ENCODE results near the gene MAGI1.
"Not testable (repeated sequence)": the region's sequence is repeated elsewhere in the genome, so short reads cannot be mapped to it uniquely, and the experiment has no call there.

MAGI1 gene

DNA sequence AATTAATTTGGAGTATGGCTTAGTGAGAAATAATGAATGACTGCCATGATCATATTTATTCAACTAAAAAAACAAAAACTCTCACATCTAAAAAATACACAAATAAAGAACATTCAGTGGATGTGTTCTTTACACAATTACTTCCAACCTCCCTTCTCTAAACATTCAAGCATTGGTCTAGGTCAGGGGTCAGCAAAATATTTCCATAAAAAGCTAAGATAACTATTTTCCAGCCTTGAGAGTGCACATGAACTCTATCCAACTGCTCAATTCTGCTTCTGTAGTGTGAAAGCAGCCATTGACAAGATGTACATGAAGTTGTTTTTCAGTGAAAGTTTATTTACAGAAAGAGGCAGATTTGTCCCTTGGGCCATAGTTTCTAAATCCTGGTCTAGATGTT is 406.3 kb downstream of the MAGI1 start:
- no peak for TF ChIP-seq JUND (IDR thresholded peaks at IDR 0.05; ENCODE audit: low read depth)
- in situ Hi-C loops (cut with HindIII; ENCODE audit: low pct_unique_long_range_greater_than_20kb, low sequenced_read_pairs): no loop called here
- DNase-seq (ENCODE audit: low read depth in 1 of 2, low spot score in 1 of 2): no peak

DNA sequence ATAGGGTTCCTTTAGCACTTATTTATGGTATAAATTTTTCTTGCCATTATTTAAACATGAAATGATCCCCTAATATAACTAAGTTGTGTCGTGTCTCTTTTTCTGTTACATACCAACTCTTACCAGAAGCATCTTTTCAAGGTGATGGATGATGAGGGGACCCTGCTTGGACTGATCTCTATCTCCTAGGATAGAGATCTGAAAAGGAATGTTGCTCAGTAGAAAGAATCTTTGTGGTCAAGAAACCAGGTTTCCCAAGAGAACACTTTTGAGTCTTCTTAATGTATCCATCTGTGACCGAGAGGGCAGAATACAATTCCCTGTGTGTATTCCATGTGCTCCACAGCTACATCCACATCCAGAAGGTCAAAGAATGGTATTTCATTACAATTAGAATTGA is 409.7 kb downstream of the MAGI1 start:
- no peak for TF ChIP-seq JUND (IDR thresholded peaks at IDR 0.05; ENCODE audit: low read depth)
- DNase-seq (ENCODE audit: low read depth in 1 of 2, low spot score in 1 of 2): no peak
- in situ Hi-C loops (cut with HindIII; ENCODE audit: low pct_unique_long_range_greater_than_20kb, low sequenced_read_pairs): no loop called here

DNA sequence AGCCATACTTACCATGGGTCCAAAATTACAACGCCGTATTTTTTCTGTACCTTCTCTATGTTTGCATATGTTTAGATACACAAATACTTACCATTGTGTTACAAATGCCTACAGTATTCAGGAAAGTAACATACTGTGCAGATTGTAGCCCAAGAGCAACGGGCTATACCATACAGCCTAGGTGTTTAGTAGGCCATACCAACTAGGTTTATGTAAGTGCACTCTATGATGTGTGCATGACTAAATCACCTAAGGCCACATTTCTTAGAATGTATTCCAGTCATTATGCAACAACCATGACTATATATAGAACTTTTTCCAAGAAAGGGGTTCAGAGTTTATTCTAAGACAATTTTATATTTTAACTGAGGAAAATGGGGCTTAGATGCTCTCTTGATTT is 411.7 kb downstream of the MAGI1 start:
- in situ Hi-C loops (cut with HindIII; ENCODE audit: low pct_unique_long_range_greater_than_20kb, low sequenced_read_pairs): no loop called here
- TF ChIP-seq JUND (IDR thresholded peaks at IDR 0.05; ENCODE audit: low read depth): no peak
- DNase-seq (ENCODE audit: low read depth in 1 of 2, low spot score in 1 of 2): no peak

DNA sequence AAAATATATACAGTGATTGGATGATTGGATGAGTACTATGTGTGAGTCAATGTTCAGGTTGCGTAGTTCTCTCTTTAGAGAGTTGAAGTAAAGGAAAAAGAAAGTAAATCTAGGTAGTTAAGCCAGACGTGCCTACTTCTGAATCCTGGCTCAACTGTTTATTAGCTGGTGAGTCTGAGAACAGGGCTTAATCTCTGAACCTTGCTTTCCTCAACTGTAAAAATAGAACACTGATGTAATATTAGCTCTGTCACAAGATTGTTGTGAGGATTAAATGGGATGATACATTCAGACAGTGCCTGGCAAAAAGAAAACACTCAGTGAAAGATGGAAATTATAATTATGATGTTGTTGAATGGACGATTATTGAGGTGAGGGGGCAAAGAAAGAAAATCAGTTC is 413.4 kb downstream of the MAGI1 start:
- in situ Hi-C loops (cut with HindIII; ENCODE audit: low pct_unique_long_range_greater_than_20kb, low sequenced_read_pairs): no loop called here
- no peak for DNase-seq (ENCODE audit: low read depth in 1 of 2, low spot score in 1 of 2)
- TF ChIP-seq JUND (IDR thresholded peaks at IDR 0.05; ENCODE audit: low read depth): no peak

DNA sequence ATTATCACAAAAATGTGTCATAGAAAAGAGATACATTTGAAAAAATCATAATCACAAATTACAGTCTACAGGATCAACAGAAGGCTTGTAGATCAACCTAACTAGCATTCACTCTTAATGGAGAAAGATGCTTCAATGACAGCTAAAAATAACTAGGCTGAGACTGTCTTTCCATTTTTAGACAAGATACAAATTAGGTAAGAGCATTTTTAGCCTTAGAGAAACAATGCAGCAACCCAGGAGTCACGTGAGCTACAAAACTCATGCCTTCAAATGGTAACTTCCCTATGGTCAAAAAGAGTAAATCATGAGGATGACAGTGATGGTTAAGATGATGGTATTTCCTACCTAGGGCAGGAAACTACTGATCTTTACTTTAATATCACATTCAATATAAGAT is 415.4 kb downstream of the MAGI1 start:
- in situ Hi-C loops (cut with HindIII; ENCODE audit: low pct_unique_long_range_greater_than_20kb, low sequenced_read_pairs): no loop called here
- DNase-seq (ENCODE audit: low read depth in 1 of 2, low spot score in 1 of 2): no peak
- TF ChIP-seq JUND (IDR thresholded peaks at IDR 0.05; ENCODE audit: low read depth): no peak

DNA sequence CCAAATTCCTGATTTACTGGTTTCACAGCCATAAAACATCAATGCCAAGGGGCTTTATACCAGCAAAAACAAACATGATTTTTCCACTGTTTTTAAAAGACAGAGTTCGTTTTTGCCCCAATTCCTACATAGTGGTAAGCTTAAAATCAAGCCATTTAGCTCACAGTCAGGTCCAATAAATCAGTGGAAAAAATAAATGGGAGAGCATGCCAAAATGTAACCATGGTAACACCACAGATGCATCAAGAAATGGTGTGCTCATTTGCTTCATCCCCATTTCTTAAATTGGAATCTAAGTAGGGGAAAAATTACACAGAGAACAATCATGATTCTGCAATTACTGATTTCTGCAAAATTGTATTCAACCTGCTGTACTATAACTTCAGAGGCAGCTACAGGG is 418.8 kb downstream of the MAGI1 start:
- in situ Hi-C loops (cut with HindIII; ENCODE audit: low pct_unique_long_range_greater_than_20kb, low sequenced_read_pairs): no loop called here
- no peak for DNase-seq (ENCODE audit: low read depth in 1 of 2, low spot score in 1 of 2)
- no peak for TF ChIP-seq JUND (IDR thresholded peaks at IDR 0.05; ENCODE audit: low read depth)

DNA sequence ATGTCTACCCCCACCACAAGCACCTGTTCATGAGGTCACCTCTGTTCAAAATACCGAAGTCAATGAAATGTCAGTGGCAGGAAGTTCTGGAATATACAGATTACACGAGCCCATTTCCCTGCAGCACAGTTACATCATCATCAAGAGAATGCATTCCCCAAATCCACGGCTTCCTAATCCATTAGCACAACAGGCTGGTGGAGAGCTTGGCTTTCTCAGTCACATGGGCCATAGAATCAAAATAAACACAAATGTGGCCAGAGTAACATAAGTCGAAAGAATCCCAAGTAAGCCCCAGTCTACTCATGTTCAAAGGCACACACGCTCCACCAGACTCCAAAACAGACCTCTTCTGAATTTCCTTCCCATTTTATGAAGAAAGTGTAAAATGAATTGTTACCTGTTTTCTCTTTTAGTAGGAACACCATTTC is 419.3 kb downstream of the MAGI1 start:
- in situ Hi-C loops (cut with HindIII; ENCODE audit: low pct_unique_long_range_greater_than_20kb, low sequenced_read_pairs): no loop called here
- TF ChIP-seq JUND (IDR thresholded peaks at IDR 0.05; ENCODE audit: low read depth): no peak
- DNase-seq (ENCODE audit: low read depth in 1 of 2, low spot score in 1 of 2): no peak

DNA sequence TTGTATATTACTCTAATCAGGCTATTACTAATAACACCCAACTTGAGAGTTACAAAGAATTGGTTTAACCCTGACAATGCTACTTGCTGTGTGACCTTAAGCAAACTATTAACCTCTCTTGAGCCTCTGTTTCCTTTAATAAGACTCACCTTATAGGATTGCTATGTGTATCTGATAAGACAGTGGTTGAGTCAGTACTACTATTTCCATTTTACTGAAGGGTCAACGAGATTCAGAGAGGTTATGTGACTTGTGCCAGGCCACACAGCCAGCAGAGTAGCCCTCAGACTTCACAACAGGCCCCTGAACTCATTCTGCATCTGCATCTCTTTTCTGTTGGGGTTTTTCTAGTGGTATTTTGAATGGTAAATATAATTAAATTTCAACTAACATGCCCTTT is 420.1 kb downstream of the MAGI1 start:
- DNase-seq (ENCODE audit: low read depth in 1 of 2, low spot score in 1 of 2): no peak
- no peak for TF ChIP-seq JUND (IDR thresholded peaks at IDR 0.05; ENCODE audit: low read depth)
- in situ Hi-C loops (cut with HindIII; ENCODE audit: low pct_unique_long_range_greater_than_20kb, low sequenced_read_pairs): no loop called here

DNA sequence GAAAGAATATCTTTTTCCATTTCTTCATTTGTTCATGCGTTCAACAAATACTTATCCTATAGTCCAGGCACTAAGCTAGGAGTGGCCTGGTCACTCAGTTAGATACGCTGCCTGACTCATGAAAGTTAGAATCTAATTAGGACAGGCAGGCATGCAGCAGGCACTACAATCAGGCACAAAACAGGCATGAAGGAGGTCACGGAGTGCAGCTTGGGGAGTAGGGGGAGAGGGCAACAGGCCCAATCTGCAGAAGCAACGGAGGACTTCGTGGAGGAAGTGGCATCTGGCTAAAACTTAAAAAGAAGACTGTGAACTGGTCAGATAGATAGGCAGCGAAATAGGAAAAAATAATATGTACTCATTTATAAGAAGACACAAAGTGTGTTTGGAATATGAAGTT is 420.9 kb downstream of the MAGI1 start:
- TF ChIP-seq JUND (IDR thresholded peaks at IDR 0.05; ENCODE audit: low read depth): no peak
- no peak for DNase-seq (ENCODE audit: low read depth in 1 of 2, low spot score in 1 of 2)
- in situ Hi-C loops (cut with HindIII; ENCODE audit: low pct_unique_long_range_greater_than_20kb, low sequenced_read_pairs): no loop called here

DNA sequence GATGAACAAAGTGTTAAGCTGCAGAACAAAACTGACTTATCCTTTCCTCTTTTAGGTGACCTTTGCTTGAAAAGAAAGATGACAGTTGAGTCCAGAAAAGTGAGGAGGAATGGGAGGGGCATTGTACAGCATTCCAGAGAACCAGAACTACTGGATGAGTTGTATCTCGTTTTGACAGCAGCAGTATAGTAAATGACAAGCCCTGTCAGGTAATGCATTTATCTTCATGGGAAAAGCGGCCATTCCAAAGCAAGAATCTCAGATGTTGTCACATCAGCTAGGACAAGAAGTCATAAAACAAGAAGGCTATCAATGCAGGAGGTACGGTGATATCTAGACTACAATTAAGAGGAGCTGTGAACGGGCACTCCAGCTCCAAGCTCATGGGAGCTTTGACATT is 421.5 kb downstream of the MAGI1 start:
- in situ Hi-C loops (cut with HindIII; ENCODE audit: low pct_unique_long_range_greater_than_20kb, low sequenced_read_pairs): no loop called here
- no peak for DNase-seq (ENCODE audit: low read depth in 1 of 2, low spot score in 1 of 2)
- TF ChIP-seq JUND (IDR thresholded peaks at IDR 0.05; ENCODE audit: low read depth): no peak

DNA sequence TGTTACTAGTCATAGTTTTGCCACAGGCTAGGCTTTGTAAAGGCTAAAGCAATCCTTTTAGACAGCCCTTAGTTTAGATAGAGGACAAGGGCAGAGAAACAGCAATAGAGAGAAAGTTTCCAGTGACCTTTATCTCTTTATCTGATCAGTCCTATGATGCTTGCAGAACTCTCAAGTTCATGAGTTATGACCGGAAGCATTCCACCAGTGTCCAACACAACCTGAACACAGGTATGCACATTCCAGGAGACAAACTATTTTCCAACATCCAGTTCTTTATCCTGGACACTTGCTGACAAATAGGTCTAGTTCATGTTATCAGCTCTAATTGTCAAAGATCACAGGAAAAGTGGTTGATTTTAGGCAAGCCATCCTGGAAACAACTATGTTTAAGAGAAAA is 422.2 kb downstream of the MAGI1 start:
- in situ Hi-C loops (cut with HindIII; ENCODE audit: low pct_unique_long_range_greater_than_20kb, low sequenced_read_pairs): no loop called here
- DNase-seq (ENCODE audit: low read depth in 1 of 2, low spot score in 1 of 2): no peak
- TF ChIP-seq JUND (IDR thresholded peaks at IDR 0.05; ENCODE audit: low read depth): no peak

DNA sequence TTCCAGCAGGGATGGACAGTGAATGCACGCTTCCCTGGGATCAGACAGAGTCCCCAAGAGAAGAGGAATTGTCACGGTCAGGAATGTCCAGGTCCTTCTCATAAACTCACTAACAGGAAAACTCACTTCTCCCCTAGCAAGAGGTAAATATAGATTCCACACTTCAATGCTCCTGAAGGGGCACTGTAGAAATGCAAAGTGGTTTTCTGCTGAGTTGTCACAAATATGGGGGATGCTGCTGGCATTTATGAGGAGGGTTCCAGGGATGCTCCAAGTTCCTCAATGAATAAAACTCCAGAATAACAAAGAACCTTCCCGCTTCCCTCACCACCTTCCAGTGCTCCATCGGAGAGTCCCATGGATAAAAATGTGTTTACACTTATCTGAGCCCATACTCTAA is 423.4 kb downstream of the MAGI1 start:
- DNase-seq (ENCODE audit: low read depth in 1 of 2, low spot score in 1 of 2): no peak
- no peak for TF ChIP-seq JUND (IDR thresholded peaks at IDR 0.05; ENCODE audit: low read depth)

DNA sequence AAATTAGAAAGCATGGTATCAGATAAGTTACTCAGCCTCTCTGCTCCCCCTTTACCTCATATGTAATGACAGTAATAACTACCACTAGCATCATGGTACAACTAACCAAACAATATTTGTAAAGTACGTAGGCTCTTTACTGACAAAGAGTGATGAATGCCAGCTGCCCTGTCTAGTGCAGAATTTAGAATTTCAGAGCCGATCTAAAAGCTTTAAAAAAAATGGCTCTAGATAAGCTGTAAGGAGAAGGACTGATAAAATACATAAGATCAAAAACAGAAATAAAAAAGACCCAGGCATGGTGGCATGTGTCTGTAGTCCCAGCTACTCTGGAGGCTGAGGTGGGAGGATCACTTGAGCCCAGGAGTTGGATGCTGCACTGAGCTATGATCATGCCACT is 424.1 kb downstream of the MAGI1 start:
- in situ Hi-C loops (cut with HindIII; ENCODE audit: low pct_unique_long_range_greater_than_20kb, low sequenced_read_pairs): no loop called here
- TF ChIP-seq JUND (IDR thresholded peaks at IDR 0.05; ENCODE audit: low read depth): no peak
- no peak for DNase-seq (ENCODE audit: low read depth in 1 of 2, low spot score in 1 of 2)

More for the DNA sequence above, 423.4 kb downstream of the MAGI1 start:
- in situ Hi-C loops (cut with HindIII; ENCODE audit: low pct_unique_long_range_greater_than_20kb, low sequenced_read_pairs): no loop called here

DNA sequence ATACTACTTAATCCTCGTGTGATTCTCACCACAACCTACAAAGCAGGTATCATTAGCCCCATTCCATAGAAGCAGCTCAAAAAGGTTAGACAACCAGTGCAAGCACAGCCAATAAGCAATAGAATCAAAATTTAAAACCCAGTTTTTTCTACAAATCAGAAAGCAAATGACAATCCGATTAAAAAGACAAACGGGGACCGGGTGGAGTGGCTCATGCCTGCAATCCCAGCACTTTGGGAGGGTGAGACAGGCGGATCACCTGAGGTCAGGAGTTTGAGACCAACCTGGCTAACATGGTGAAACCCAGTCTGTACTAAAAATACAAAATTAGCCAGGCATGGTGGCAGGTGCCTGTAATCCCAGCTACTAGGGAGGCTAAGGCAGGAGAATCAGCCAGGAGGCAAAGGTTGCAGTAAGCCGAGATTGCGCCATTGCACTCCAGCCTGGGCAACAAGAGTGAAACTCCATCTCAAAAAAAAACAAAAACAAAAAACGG is 430.7 kb downstream of the MAGI1 start:
- in situ Hi-C loops (cut with HindIII; ENCODE audit: low pct_unique_long_range_greater_than_20kb, low sequenced_read_pairs); DNase-seq (ENCODE audit: low read depth in 1 of 2, low spot score in 1 of 2): not testable (repeated sequence)
